ENCODE results near the gene TRPM3.

The TRPM3 gene

GRCh38 chr9:70602321-70603019 lies 519.0 kb downstream of the TRPM3 start:
- Mint-ChIP-seq H3K36me3 (ENCODE audit: low read depth) (no peaks in the 10 kb centered on the region), H3K27me3 (ENCODE audit: low read depth) (peaks cover 8% of the 10 kb centered on the region), H3K4me3 (peak overlapping the region in 1 of 3 experiments; percentile 40), H3K9me3 (no peaks in the 10 kb centered on the region), H3K27ac (peak overlapping the region; percentile 15 to 93 (median 66)), H3K4me1 (peaks cover 27% of the 10 kb centered on the region)
- peak; percentile 67 to 79 (median 70) for TF ChIP-seq CTCF (IDR thresholded peaks at IDR 0.05; ENCODE audit: unreplicated experiment in 3 of 3)

GRCh38 chr9:70601000-70601951 lies 520.1 kb downstream of the TRPM3 start:
- no peak for TF ChIP-seq CTCF (IDR thresholded peaks at IDR 0.05; ENCODE audit: unreplicated experiment in 3 of 3)
- H3K4me3 Mint-ChIP-seq, result peak overlapping the region in 2 of 3 experiments; percentile 33 to 49
- H3K27me3 Mint-ChIP-seq (ENCODE audit: low read depth), result peaks cover 5% of the 10 kb centered on the region
- no peaks in the 10 kb centered on the region for H3K9me3 Mint-ChIP-seq
- H3K36me3 Mint-ChIP-seq (ENCODE audit: low read depth), result no peaks in the 10 kb centered on the region
- H3K4me1 Mint-ChIP-seq, result peaks cover 27% of the 10 kb centered on the region
- H3K27ac Mint-ChIP-seq, result peak overlapping the region; percentile 80 to 93 (median 92)

- peaks cover 27% of the 10 kb centered on the region for H3K4me1 Mint-ChIP-seq
- peak overlapping the region in 2 of 3 experiments; percentile 92 to 93 for H3K27ac Mint-ChIP-seq
- peaks cover 5% of the 10 kb centered on the region for H3K27me3 Mint-ChIP-seq (ENCODE audit: low read depth)
- H3K36me3 Mint-ChIP-seq (ENCODE audit: low read depth), result no peaks in the 10 kb centered on the region
- no peaks in the 10 kb centered on the region for H3K9me3 Mint-ChIP-seq
- peak overlapping the region in 1 of 3 experiments; percentile 49 for H3K4me3 Mint-ChIP-seq
- TF ChIP-seq CTCF (IDR thresholded peaks at IDR 0.05; ENCODE audit: unreplicated experiment in 3 of 3), result no peak
These were observed 520.9 kb downstream of the TRPM3 start for GRCh38 chr9:70600506-70600905.

- H3K27me3 Mint-ChIP-seq (ENCODE audit: low read depth), result no peaks in the 10 kb centered on the region
- H3K27ac Mint-ChIP-seq, result no peak overlapping the region
- no peaks in the 10 kb centered on the region for H3K36me3 Mint-ChIP-seq (ENCODE audit: low read depth)
- peaks cover 32% of the 10 kb centered on the region for H3K4me1 Mint-ChIP-seq
- TF ChIP-seq CTCF (IDR thresholded peaks at IDR 0.05; ENCODE audit: unreplicated experiment in 3 of 3), result no peak
- H3K4me3 Mint-ChIP-seq, result no peak overlapping the region
- no peaks in the 10 kb centered on the region for H3K9me3 Mint-ChIP-seq
These were observed 523.5 kb downstream of the TRPM3 start for GRCh38 chr9:70597886-70598285.

- TF ChIP-seq CTCF (IDR thresholded peaks at IDR 0.05; ENCODE audit: unreplicated experiment in 3 of 3), result no peak
- no peak overlapping the region for H3K27ac Mint-ChIP-seq
- H3K9me3 Mint-ChIP-seq, result no peaks in the 10 kb centered on the region
- no peak overlapping the region for H3K4me3 Mint-ChIP-seq
- H3K36me3 Mint-ChIP-seq (ENCODE audit: low read depth), result no peaks in the 10 kb centered on the region
- H3K4me1 Mint-ChIP-seq, result peaks cover 7% of the 10 kb centered on the region
- H3K27me3 Mint-ChIP-seq (ENCODE audit: low read depth), result no peaks in the 10 kb centered on the region
These were observed 526.2 kb downstream of the TRPM3 start for GRCh38 chr9:70595211-70595610.

Measured in nephron (organoid).